CD4-positive, CD25-positive, alpha-beta regulatory T cell (primary cell): Measurements from ENCODE around the gene SKAP2. TPM values are rescaled to one million over a fixed set of nuclear protein-coding genes. Genes with fewer than 3 reads are reported as not detected.

Experiments used
- ATAC-seq, 2 donors: fragments of 150-1000 bp; cut with Tn5 transposase; one replicate each; pipeline ENCODE4 v1.10.0; 2021; ENCODE audit warnings: low read depth in 2 of 2, moderate number of reproducible peaks in 2 of 2, moderate library complexity in 1 of 2
- DNase-seq, 3 donors: peaks; one replicate each; pipeline versions ENCODE4 v3.0.0 to v3.0.0-alpha.2; 2012 to 2022; ENCODE audit warnings: mixed read lengths in 1 of 3
- H3K27ac ChIP-seq: one replicate; pipeline ENCODE4 v1.7.0; 2013; ENCODE audit warnings: mild to moderate bottlenecking, low read length; ENCODE audit not compliant: insufficient read depth, poor library complexity, severe bottlenecking
- H3K27me3 ChIP-seq: one replicate; pipeline ENCODE4 v1.7.0; 2013; ENCODE audit warnings: low read length; ENCODE audit not compliant: control insufficient read depth, insufficient read depth
- H3K36me3 ChIP-seq: one replicate; pipeline ENCODE4 v1.7.0; 2013; ENCODE audit warnings: mild to moderate bottlenecking, low read length, moderate library complexity; ENCODE audit not compliant: control insufficient read depth, insufficient read depth
- H3K4me1 ChIP-seq: 2 replicates; pipeline ENCODE4 v1.7.0; 2013; ENCODE audit warnings: mild to moderate bottlenecking, low read length; ENCODE audit not compliant: insufficient read depth, control insufficient read depth, poor library complexity, severe bottlenecking
- H3K4me3 ChIP-seq: one replicate; pipeline ENCODE4 v1.7.0; 2013; ENCODE audit warnings: low read depth, mild to moderate bottlenecking, low read length, moderate library complexity
- H3K9me3 ChIP-seq, 2 experiments: 1 replicate in 1 of 2; 2 replicates in 1 of 2; pipeline ENCODE4 v1.7.0; 2013; ENCODE audit warnings: low read length in 2 of 2, mild to moderate bottlenecking in 1 of 2, moderate library complexity in 1 of 2; ENCODE audit not compliant: control insufficient read depth in 2 of 2
- H3K27ac Mint-ChIP-seq, 3 donors: one replicate each; pipeline ENCODE4 v1.8.0; 2020 to 2022; ENCODE audit warnings: mild to moderate bottlenecking in 3 of 3, mixed read lengths in 3 of 3, moderate library complexity in 2 of 3
- H3K27me3 Mint-ChIP-seq: one replicate; pipeline ENCODE4 v1.8.0; 2022; ENCODE audit warnings: mild to moderate bottlenecking, mixed read lengths
- H3K36me3 Mint-ChIP-seq: one replicate; pipeline ENCODE4 v1.8.0; 2020; ENCODE audit warnings: mixed read lengths
- H3K4me1 Mint-ChIP-seq, 4 donors: one replicate each; pipeline ENCODE4 v1.8.0; 2020 to 2022; ENCODE audit warnings: mixed read lengths in 4 of 4, mild to moderate bottlenecking in 1 of 4
- H3K4me3 Mint-ChIP-seq, 4 donors: one replicate each; pipeline ENCODE4 v1.8.0; 2020 to 2022; ENCODE audit warnings: mild to moderate bottlenecking in 4 of 4, mixed read lengths in 4 of 4, moderate library complexity in 3 of 4
- H3K9me3 Mint-ChIP-seq, 7 donors: one replicate each; pipeline ENCODE4 v1.8.0; 2020 to 2022; ENCODE audit warnings: mixed read lengths in 7 of 7, mild to moderate bottlenecking in 3 of 7, moderate library complexity in 2 of 7
- polyA plus RNA-seq, 4 donors: library from polyadenylated mRNA; unstranded; fragments of 300-500 nt; fragmentation: Illumina TruSeq; gene quantifications; one replicate each; pipeline ENCODE4 v1.2.3, GENCODE V29; 2021
- total RNA-seq: library from RNA; stranded (reverse); gene quantifications from one replicate; pipeline ENCODE4 v1.2.3, GENCODE V29; 2022

SKAP2 gene
- total and polyA plus RNA-seq, 5 donors from 2014 or later: 20.6 to 47.2 (median 28.8) TPM

- peak overlapping the region in 1 of 3 donors; percentile 32 for H3K27ac Mint-ChIP-seq
- DNase-seq: no peak
- Histone ChIP-seq H3K4me1 (no peaks in the 10 kb centered on the region), H3K36me3 (no peaks in the 10 kb centered on the region), H3K27me3 (peaks cover 3% of the 10 kb centered on the region), H3K27ac (no peak overlapping the region), H3K9me3 (no peaks in the 10 kb centered on the region), H3K4me3 (no peak overlapping the region)
- no peaks in the 10 kb centered on the region for H3K9me3 Mint-ChIP-seq
- ATAC-seq: no peak
- peaks cover 22% of the 10 kb centered on the region for H3K27me3 Mint-ChIP-seq
- peaks cover 0 to 15% (median 6%) of the 10 kb centered on the region in 4 donors for H3K4me1 Mint-ChIP-seq
- H3K4me3 Mint-ChIP-seq: no peak overlapping the region
- peaks cover 4% of the 10 kb centered on the region for H3K36me3 Mint-ChIP-seq
These were observed 8.0 kb downstream of the SKAP2 start for GRCh38 chr7:26856176-26856985.

DNA sequence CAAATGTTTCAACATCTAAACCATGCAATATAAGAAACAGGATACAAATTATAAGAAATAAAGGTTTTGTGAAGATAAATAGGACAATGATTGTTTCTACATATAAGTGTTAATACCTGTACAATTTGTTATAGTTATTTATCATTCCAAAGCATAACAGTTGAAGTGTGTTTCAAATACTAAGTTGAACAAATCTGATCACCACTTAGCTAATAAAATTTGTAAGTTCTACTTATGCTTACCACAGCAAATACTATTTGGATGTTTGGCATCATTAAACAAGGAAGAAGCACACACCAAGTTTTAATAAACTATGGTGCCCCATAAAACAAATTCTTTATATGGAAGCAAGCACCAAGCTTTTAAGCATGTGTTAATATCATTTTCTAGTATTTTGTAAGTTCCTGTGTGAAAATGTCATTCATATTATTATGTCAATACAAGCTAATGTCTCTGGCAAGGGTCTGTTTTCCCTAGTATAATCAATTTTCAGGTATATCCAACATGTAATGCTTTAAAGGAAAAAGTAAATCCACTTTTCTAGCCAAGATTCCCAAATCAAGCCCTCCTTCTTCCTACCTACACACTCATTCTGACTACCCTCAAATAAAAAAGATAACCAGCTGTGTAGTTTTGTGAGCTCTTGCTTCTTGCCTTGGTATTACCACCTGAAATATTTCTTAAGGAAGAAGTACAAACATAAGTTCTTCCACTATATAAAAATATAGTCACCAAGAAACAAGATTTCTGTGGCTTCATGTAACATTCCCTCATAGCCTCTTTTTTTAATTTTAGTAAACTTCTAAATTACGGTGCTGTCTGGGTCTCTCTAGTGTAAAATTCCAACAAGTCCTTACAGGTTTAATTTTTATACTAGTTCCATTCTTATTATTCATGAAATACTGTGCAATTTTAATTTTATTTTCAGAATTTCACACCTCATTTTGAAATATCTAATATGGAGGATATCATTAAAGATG is 9.2 kb downstream of the SKAP2 start:
- Histone ChIP-seq H3K27ac (no peak overlapping the region), H3K27me3 (peaks cover 3% of the 10 kb centered on the region), H3K9me3 (no peaks in the 10 kb centered on the region), H3K4me3 (no peak overlapping the region), H3K36me3 (no peaks in the 10 kb centered on the region), H3K4me1 (no peaks in the 10 kb centered on the region)
- Mint-ChIP-seq H3K9me3 (no peaks in the 10 kb centered on the region), H3K4me1 (peaks cover 0 to 15% (median 5%) of the 10 kb centered on the region in 4 donors), H3K4me3 (no peak overlapping the region), H3K27ac (no peak overlapping the region), H3K27me3 (peaks cover 19% of the 10 kb centered on the region), H3K36me3 (peaks cover 4% of the 10 kb centered on the region)
- DNase-seq (no peak), ATAC-seq (no peak)

DNA sequence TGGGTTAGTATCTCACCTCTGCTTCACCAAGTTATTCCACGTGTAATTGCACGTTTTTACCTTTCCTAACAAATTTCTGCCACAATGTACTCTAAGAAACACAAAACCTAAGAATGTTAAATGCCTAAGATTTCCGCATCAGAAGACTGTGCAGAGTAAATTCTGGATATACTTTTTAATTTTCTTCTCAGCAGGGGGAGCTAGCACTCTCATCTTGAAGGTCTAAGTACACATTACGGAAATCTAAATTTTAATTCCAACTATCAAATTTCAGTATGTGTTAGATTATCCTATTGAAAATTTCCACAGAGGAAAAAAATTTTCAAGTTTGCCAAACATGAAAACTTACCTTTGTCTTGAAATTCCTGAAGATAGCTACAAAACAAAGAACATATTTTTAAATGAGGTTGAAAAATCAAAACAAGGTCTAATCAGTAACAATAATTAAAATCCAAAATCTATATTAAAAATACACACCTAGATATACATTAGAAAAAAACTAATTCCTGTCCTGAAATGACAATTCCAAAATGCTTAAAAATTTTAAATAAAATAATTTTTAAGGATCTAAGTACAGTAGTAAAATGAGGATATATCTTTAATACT is 10.5 kb downstream of the SKAP2 start:
- ATAC-seq (no peak), DNase-seq (peak in 2 of 3 donors; percentile 14 to 33)
- Mint-ChIP-seq H3K27ac (no peak overlapping the region), H3K4me1 (peaks cover 0 to 11% (median 5%) of the 10 kb centered on the region in 4 donors), H3K27me3 (peaks cover 16% of the 10 kb centered on the region), H3K36me3 (peaks cover 4% of the 10 kb centered on the region), H3K4me3 (no peak overlapping the region), H3K9me3 (no peaks in the 10 kb centered on the region)
- no peaks in the 10 kb centered on the region for H3K4me1 ChIP-seq
- H3K9me3 ChIP-seq: no peaks in the 10 kb centered on the region
- peaks cover 3% of the 10 kb centered on the region for H3K27me3 ChIP-seq
- no peak overlapping the region for H3K27ac ChIP-seq
- H3K36me3 ChIP-seq: no peaks in the 10 kb centered on the region
- no peak overlapping the region for H3K4me3 ChIP-seq

GRCh38 chr7:26850193-26850651 is 14.2 kb downstream of the SKAP2 start:
- Histone ChIP-seq H3K4me3 (no peak overlapping the region), H3K27me3 (peaks cover under 1% of the 10 kb centered on the region), H3K36me3 (no peaks in the 10 kb centered on the region), H3K4me1 (no peaks in the 10 kb centered on the region), H3K27ac (no peak overlapping the region), H3K9me3 (no peaks in the 10 kb centered on the region)
- no peaks in the 10 kb centered on the region for H3K9me3 Mint-ChIP-seq
- H3K4me1 Mint-ChIP-seq: peaks cover 0 to 2% (median 0%) of the 10 kb centered on the region in 4 donors
- ATAC-seq (no peak), DNase-seq (no peak)
- no peak overlapping the region for H3K27ac Mint-ChIP-seq
- no peak overlapping the region for H3K4me3 Mint-ChIP-seq
- no peaks in the 10 kb centered on the region for H3K27me3 Mint-ChIP-seq
- no peaks in the 10 kb centered on the region for H3K36me3 Mint-ChIP-seq

DNA sequence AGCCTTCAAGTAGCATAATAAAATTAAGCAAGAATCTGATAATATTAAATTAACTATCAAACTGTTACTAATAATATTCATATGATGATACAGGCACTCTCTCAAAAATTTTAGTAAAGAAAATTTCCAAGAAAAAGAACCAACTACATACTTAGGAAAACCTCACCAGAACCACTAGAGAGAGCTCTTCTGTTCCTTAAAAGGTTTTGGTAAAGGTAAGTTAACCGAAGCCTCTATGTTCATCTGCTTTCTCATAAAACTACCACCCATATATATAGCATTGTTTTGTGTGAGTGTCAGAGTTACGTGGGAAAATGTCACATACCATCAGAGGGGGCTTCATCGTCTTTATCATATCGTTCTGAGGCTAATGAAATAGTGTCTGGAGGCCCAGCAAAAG is 20.7 kb downstream of the SKAP2 start:
- H3K9me3 Mint-ChIP-seq: no peaks in the 10 kb centered on the region
- DNase-seq (no peak), ATAC-seq (no peak)
- Histone ChIP-seq H3K36me3 (no peaks in the 10 kb centered on the region), H3K27ac (no peak overlapping the region), H3K4me1 (no peaks in the 10 kb centered on the region), H3K9me3 (no peaks in the 10 kb centered on the region), H3K27me3 (no peaks in the 10 kb centered on the region), H3K4me3 (no peak overlapping the region)
- no peak overlapping the region for H3K4me3 Mint-ChIP-seq
- no peaks in the 10 kb centered on the region for H3K4me1 Mint-ChIP-seq
- no peaks in the 10 kb centered on the region for H3K27me3 Mint-ChIP-seq
- no peaks in the 10 kb centered on the region for H3K36me3 Mint-ChIP-seq
- H3K27ac Mint-ChIP-seq: no peak overlapping the region

GRCh38 chr7:26842897-26843296 is 21.5 kb downstream of the SKAP2 start:
- no peaks in the 10 kb centered on the region for H3K27me3 Mint-ChIP-seq
- peaks cover 0 to 2% (median 0%) of the 10 kb centered on the region in 7 donors for H3K9me3 Mint-ChIP-seq
- no peaks in the 10 kb centered on the region for H3K9me3 ChIP-seq
- no peaks in the 10 kb centered on the region for H3K27me3 ChIP-seq
- H3K4me1 ChIP-seq: no peaks in the 10 kb centered on the region
- no peaks in the 10 kb centered on the region for H3K36me3 ChIP-seq
- no peak overlapping the region for H3K4me3 Mint-ChIP-seq
- no peaks in the 10 kb centered on the region for H3K4me1 Mint-ChIP-seq
- H3K27ac Mint-ChIP-seq: no peak overlapping the region
- DNase-seq: no peak
- no peak overlapping the region for H3K4me3 ChIP-seq
- peaks cover 6% of the 10 kb centered on the region for H3K36me3 Mint-ChIP-seq
- ATAC-seq: no peak
- H3K27ac ChIP-seq: no peak overlapping the region

DNA sequence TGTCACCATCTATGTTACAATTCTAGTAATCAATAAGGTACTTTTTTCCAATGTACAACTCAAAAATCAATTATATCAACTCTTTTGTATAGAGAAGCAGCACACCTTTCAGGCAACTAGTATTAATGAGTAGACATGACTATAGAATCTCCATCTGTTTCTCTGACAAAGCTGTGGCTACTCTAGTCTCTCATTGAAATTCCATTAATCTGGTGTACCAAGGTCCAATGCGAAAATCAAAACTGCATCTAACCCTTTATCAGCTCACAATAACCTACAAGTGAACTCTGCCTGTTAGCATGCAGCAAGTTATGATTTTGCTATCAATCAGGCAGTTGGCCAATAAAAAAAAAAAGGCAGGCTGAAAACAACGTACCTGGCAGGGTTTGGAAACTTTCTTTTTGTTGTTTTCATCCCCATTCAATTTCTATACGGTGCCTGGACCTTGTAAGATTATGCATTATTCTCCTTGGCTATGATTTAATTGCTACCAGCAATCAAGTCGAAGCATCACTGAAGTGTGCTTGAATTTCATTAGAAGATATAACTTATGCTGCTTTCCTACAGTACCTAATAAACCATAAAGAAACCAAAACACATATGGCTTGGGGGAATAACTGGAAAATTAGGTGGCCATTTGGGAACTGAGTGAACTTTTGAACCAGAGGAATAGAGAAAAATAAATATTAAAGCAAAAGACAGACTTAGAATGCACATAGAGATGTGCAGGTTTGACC is 23.2 kb downstream of the SKAP2 start:
- Mint-ChIP-seq H3K27ac (no peak overlapping the region), H3K27me3 (no peaks in the 10 kb centered on the region), H3K4me1 (no peaks in the 10 kb centered on the region), H3K4me3 (no peak overlapping the region), H3K36me3 (peaks cover 13% of the 10 kb centered on the region), H3K9me3 (peaks cover 0 to 3% (median 1%) of the 10 kb centered on the region in 7 donors)
- Histone ChIP-seq H3K4me1 (no peaks in the 10 kb centered on the region), H3K9me3 (no peaks in the 10 kb centered on the region), H3K36me3 (no peaks in the 10 kb centered on the region), H3K27me3 (no peaks in the 10 kb centered on the region), H3K4me3 (no peak overlapping the region), H3K27ac (no peak overlapping the region)
- ATAC-seq (no peak), DNase-seq (no peak)
